ENCODE measurements around the gene FNBP1L.
"Not testable (repeated sequence)": the region's sequence is repeated elsewhere in the genome, so short reads cannot be mapped to it uniquely, and the experiment has no call there.

The FNBP1L gene

GRCh38 chr1:93442741-93443140, 5.2 kb upstream of the FNBP1L start:
- FAIRE-seq (no peak), DNase-seq (ENCODE audit: insufficient read length, low spot score) (no peak)

GRCh38 chr1:93443454-93443853, 4.5 kb upstream of the FNBP1L start:
- no peak for FAIRE-seq
- DNase-seq (ENCODE audit: insufficient read length, low spot score): no peak

GRCh38 chr1:93446837-93447451, 974 bp upstream of the FNBP1L start:
- DNase-seq (ENCODE audit: insufficient read length, low spot score) (no peak), FAIRE-seq (no peak)

GRCh38 chr1:93448292-93448982, 519 bp downstream of the FNBP1L start:
- FAIRE-seq (no peak), DNase-seq (ENCODE audit: insufficient read length, low spot score) (no peak)

- DNase-seq (ENCODE audit: insufficient read length, low spot score) (no peak), FAIRE-seq (peak; percentile 11)
These were observed 1.3 kb downstream of the FNBP1L start for GRCh38 chr1:93448983-93449804.

- DNase-seq (ENCODE audit: insufficient read length, low spot score) (no peak), FAIRE-seq (no peak)
These were observed 2.4 kb downstream of the FNBP1L start for GRCh38 chr1:93450321-93450720.

GRCh38 chr1:93453911-93454310, 6.0 kb downstream of the FNBP1L start:
- DNase-seq (ENCODE audit: insufficient read length, low spot score) (no peak), FAIRE-seq (no peak)

GRCh38 chr1:93459126-93459525, 11.2 kb downstream of the FNBP1L start:
- DNase-seq (ENCODE audit: insufficient read length, low spot score) (no peak), FAIRE-seq (no peak)

- DNase-seq (ENCODE audit: insufficient read length, low spot score) (no peak), FAIRE-seq (no peak)
These were observed 13.3 kb downstream of the FNBP1L start for GRCh38 chr1:93461236-93461635.

- FAIRE-seq (no peak), DNase-seq (ENCODE audit: insufficient read length, low spot score) (no peak)
These were observed 16.0 kb downstream of the FNBP1L start for GRCh38 chr1:93463960-93464359.

- FAIRE-seq; DNase-seq (ENCODE audit: insufficient read length, low spot score): not testable (repeated sequence)
These were observed 17.6 kb downstream of the FNBP1L start for GRCh38 chr1:93465371-93466082.

- DNase-seq (ENCODE audit: insufficient read length, low spot score): no peak
- no peak for FAIRE-seq
These were observed 19.7 kb downstream of the FNBP1L start for GRCh38 chr1:93467606-93468005.

GRCh38 chr1:93468662-93469061, 20.7 kb downstream of the FNBP1L start:
- FAIRE-seq (no peak), DNase-seq (ENCODE audit: insufficient read length, low spot score) (no peak)

- FAIRE-seq; DNase-seq (ENCODE audit: insufficient read length, low spot score): not testable (repeated sequence)
These were observed 21.3 kb downstream of the FNBP1L start for GRCh38 chr1:93469223-93469622.

- no peak for DNase-seq (ENCODE audit: insufficient read length, low spot score)
- no peak for FAIRE-seq
These were observed 23.4 kb downstream of the FNBP1L start for GRCh38 chr1:93471284-93471683.

- FAIRE-seq (no peak), DNase-seq (ENCODE audit: insufficient read length, low spot score) (no peak)
These were observed 24.0 kb downstream of the FNBP1L start for GRCh38 chr1:93471911-93472310.

GRCh38 chr1:93474321-93474720, 26.4 kb downstream of the FNBP1L start:
- DNase-seq (ENCODE audit: insufficient read length, low spot score) (no peak), FAIRE-seq (no peak)

GRCh38 chr1:93475681-93476080, 27.8 kb downstream of the FNBP1L start:
- no peak for FAIRE-seq
- DNase-seq (ENCODE audit: insufficient read length, low spot score): no peak

GRCh38 chr1:93479133-93479745, 31.3 kb downstream of the FNBP1L start:
- FAIRE-seq; DNase-seq (ENCODE audit: insufficient read length, low spot score): not testable (repeated sequence)

- not testable (repeated sequence) for FAIRE-seq; DNase-seq (ENCODE audit: insufficient read length, low spot score)
These were observed 34.0 kb downstream of the FNBP1L start for GRCh38 chr1:93481899-93482298.

- FAIRE-seq (no peak), DNase-seq (ENCODE audit: insufficient read length, low spot score) (no peak)
These were observed 35.3 kb downstream of the FNBP1L start for GRCh38 chr1:93483200-93483599.
